Activated CD4-positive, alpha-beta T cell treated with anti-CD3 and anti-CD28 coated beads for 24 hours (primary cell): Measurements from ENCODE around the gene VSTM2L.
"Not testable (repeated sequence)": the region's sequence is repeated elsewhere in the genome, so short reads cannot be mapped to it uniquely, and the experiment has no call there.

Experiments
- DNase-seq, 2 donors: peaks; one replicate each; pipeline ENCODE4 v3.0.0-alpha.2; 2020; ENCODE audit warnings: low read depth in 2 of 2

The VSTM2L gene

GRCh38 chr20:37902504-37903313, at the start of gene VSTM2L:
TSS of gene VSTM2L (plus strand) at chr20:37903127. CDS start at chr20:37903351, 224 bp downstream.
- DNase-seq, result no peak

GRCh38 chr20:37853823-37854375, 49.0 kb upstream of the VSTM2L start:
- DNase-seq, result no peak

DNA sequence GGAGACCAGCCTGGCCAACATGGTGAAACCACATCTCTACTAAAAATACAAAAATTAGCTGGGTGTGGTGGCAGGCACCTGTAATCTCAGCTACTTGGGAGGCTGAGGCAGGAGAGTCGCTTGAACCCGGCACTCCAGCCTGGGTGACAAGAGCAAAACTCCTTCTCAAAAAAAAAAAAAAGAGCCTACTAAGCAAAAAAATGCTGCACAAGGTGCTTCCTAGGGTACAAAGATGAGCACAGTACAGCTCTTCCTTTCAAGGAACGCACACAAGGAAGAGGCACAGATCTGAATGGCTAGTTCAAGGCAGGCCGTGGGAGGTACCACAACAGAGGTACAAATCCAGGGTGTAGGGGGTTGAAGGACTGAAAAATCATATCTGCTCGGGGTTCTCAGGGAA, 46.9 kb upstream of the VSTM2L start:
- DNase-seq, result not testable (repeated sequence)

GRCh38 chr20:37856932-37857660, 45.8 kb upstream of the VSTM2L start:
- DNase-seq, result no peak

DNA sequence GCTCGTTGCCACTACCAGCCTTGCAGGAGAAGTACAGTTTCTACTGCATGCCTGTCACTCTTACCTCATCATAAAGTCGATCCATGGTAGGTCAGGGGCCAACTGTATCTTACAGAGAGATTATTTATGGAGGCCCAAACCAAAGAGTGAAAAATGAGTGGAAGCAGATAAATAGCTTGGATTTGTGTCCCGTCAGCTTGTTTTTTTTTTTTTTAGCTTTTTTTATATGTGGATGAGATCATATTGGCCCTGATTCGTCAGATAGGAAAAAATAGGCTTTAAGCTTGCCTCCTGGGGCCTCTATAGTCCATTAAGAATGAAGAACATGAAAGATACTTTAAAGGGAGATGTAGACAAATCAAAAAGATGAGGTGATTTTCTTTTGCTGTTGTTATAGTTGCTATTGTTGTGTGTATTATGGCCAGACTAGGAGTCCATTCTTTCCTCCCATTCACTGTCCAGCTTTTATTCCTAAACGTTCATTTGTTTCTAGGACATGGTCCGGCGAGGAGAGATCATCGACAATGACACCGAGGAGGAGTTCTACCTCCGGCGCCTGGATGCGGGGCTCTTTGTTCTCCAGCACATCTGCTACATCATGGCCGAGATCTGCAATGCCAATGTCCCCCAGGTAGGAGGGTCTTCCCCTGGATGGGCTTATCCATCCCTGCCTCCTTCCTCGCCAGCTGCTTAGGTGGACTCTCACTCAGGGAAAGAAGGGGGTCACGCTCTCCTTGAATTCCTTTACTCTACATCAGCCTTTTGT, 43.3 kb upstream of the VSTM2L start:
- DNase-seq, result no peak

- no peak for DNase-seq
Observed at GRCh38 chr20:37863289-37863688, 39.6 kb upstream of the VSTM2L start.

DNA sequence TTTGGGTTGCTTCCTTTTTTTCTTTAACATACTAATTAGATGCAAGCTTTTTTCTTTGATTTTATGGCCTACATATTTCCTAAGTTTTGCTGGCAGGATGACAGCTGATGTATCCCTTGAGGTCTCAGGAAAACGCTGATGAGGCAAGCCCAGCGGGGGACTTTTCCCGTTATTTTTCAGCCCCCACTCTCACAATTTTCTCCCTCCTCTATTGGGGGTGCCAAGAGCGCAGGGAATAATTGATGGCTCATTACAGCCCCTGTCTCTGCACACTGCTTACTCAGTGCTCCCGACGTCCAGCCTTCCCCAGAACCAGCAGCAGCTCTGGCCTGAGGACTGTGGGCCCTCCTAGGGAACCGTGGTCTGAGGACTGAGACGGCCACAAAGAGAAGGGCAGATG, 38.6 kb upstream of the VSTM2L start:
- no peak for DNase-seq

- DNase-seq, result no peak
Observed at GRCh38 chr20:37866051-37866450, 36.9 kb upstream of the VSTM2L start.

DNA sequence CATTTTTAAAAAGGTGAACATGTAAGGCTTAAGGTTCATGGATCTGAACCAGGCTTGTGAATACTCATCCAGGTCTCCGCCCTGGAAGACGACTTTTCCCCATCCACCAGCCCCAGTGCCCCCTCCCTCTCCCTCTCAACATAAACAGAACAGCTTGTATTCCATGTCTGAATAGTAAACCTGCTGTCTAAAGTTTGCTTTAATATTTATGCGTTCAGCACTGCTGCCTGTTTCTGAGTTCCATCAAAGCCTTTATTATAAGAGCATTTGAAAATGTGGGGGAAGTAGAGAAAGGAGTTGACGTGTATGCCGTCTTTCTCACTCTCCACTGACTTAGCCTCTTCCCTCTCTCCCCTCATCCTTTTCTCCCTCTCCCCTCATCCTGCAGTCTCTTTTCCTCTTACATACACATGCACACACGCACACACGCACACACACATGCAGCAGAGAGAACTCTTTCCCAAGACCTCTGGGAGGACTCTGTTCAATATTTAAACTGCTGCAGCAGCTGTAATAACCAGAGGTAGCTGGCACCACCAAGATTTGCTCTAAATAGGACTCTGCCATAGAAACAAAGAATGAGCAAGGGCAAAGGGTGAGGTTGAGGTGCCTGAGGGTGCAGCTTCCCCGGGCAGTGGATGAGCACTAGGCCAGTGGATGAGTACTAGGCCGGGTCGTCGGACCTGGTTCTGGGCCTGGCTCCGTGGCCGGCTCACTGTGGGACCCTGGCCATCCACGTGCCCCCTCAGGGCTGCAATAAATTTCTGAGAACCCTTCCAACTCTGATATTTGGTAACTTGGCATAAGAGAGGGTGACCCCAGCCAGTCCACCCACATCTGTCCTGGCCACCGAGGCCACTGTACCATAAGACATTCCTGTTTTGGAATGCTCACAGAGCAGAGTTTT, 35.4 kb upstream of the VSTM2L start:
- no peak for DNase-seq

DNA sequence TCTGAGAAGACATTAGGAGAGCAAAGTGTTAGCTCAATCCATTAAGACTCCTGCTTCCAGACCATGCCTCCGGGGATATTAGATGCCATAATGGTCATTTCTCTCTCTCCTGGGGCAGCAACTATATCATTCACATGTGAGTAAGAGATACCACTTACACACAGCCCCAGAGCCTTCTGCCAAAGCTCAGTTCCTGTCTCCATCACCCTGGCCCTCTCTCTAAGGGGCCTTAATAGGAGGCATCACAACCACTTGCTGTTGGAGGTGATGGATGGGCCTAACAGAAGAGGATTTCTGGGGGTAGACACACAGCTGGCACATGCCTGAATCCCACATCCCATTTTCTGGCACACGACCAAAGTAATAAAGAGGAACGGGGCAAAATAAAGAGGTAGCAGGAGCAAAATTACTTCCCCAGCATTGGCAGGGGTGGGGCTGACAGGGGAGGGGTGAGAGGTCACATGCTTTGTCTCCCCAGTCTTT, 34.0 kb upstream of the VSTM2L start:
- no peak for DNase-seq

- no peak for DNase-seq
Observed at GRCh38 chr20:37869334-37869861, 33.5 kb upstream of the VSTM2L start.

DNA sequence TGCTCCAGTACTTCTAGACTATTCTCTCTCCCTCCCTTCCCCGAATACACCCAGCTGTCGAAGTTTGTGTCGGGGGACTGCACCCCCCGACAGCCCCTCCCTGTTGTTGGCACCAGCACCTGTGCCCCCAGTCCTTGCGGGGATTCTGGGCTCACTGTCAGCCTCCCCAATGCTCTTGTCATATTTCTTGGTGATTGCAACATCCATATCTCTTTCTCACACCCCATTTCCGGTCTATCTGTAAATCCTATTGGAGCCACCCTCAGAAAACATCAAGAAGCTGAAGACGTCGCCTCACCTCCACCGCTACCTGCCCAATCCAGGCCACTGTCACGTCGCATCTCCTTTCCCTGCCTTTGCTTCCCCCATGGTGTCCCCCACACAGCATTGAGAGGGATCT, 32.6 kb upstream of the VSTM2L start:
- no peak for DNase-seq

DNA sequence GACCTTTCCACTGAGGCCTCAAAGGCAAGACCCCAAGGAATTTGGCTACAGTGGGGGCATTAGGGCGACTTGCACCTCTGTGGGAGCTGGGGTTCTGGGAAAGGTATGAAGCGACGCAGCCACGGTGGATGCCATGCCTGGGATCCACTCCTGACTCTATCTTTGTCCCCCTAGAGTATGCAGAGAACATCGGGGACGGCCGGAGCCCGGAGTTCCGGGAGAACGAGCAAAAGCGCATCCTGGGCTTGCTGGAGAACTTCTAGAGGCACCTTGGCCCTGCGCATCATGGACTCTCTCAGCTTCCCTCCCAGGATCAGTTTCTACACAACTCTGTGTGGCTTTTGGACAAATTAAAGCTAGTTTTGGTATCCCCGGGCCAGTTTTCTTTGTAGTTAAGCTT, 31.2 kb upstream of the VSTM2L start:
- no peak for DNase-seq

GRCh38 chr20:37872161-37872560, 30.8 kb upstream of the VSTM2L start:
- DNase-seq, result no peak

DNA sequence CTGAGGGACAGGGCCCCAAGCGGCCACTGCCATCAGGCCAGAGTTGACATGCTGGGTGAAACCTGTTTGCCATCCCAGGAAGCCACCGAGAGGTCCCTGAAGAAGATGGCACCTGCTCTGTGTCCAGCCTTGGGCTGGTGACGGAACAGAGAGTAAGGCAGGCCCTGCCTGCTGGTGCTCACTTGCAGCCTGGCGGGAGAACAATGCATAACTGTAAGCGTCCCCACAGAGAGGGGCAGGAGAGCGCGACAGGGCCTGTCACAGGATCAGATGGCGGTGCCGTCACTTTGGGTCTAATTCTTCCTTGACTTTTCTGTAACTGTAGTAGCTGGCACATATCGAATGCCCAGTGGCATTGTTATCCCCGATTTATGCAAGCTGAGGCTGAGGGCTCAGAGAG, 29.0 kb upstream of the VSTM2L start:
- no peak for DNase-seq

GRCh38 chr20:37875460-37876175, 27.3 kb upstream of the VSTM2L start:
- no peak for DNase-seq

- no peak for DNase-seq
Observed at GRCh38 chr20:37876863-37877262, 26.1 kb upstream of the VSTM2L start.

DNA sequence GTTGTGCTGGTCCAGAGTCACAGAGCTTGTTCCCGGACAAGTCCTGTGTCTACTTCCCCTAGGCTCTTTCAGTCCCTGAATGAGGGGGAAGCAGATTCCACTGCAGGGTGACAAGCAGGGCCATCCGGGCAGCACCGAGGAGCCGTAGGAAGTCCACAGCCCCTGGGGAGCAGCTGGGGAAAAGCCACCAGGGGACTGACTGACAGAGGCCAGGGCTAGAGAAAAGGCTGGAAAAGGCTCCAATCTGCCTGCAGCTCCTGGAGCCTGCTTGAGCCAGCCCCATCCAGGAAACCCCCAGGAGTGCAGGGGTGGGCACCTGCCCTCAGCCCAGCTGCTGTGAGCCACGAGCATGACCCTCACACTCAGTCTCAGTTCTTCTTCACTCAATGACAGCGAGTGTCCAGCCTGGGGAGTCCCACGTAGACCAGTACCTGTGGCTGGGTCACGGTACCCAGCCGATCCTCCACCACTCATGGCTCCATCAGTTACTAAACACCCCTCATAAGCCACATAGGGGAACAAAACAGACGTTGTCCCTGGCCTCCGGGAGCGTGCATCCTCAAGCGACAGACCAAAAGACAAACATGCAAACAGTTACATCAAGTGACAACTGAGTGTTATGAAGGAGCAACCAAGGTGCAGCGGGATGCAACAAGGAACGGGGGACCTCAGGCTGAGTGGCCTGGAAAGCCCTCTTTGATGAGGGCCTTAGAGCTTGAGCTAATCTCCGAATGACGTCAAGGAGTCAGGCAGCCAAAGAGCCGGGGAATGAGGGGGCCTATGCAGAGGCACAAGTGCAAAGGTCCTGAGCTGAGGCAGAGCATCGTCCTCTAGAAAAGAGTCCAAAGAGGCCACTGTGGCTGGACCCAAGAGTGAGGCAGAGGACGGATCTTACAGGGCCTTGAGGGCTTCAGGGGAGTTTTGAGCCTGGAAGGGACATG, 24.8 kb upstream of the VSTM2L start:
- DNase-seq, result no peak
